Caco-2 (cell line): Measurements from ENCODE around the gene GABBR1. TPM values are rescaled to one million over a fixed set of nuclear protein-coding genes. Genes with fewer than 3 reads are reported as not detected.
"Not testable (repeated sequence)": the region's sequence is repeated elsewhere in the genome, so short reads cannot be mapped to it uniquely, and the experiment has no call there.

ENCODE experiments used
- BruUV-seq: library from RNA; stranded (reverse); fragments of 400-500 nt; replicated peaks from 2 replicates; lab custom pipeline; 2021; lab: Mats Ljungman, UMichigan
- CTCF ChIA-PET: fragments of 300-600 bp; sonication (Branson Sonifier 250); formaldehyde crosslinking; loops from one replicate; lab custom pipeline; 2022; ENCODE audit warnings: antibody characterized with exemption; lab: Charles Lee
- POLR2A ChIA-PET: fragments of 300-600 bp; sonication (Branson Sonifier 250); formaldehyde crosslinking; loops from one replicate; lab custom pipeline; 2022; ENCODE audit warnings: antibody characterized with exemption; lab: Charles Lee
- DNase-seq, 2 experiments: peaks; one replicate each; pipeline versions ENCODE4 v3.0.0 to v3.0.0-alpha.2; 2020 to 2022
- H3K27me3 ChIP-seq: replicated peaks from 2 replicates; pipeline ENCODE4 v1.6.0; 2011; ENCODE audit warnings: low read length; ENCODE audit not compliant: control insufficient read depth, insufficient read depth
- H3K36me3 ChIP-seq: 2 replicates; pipeline ENCODE4 v1.5.1; 2011; ENCODE audit warnings: low read length; ENCODE audit not compliant: control insufficient read depth, insufficient read depth
- H3K4me1 ChIP-seq: fragments of 250-450 bp; sonication (Bioruptor Pico); 2 replicates; pipeline ENCODE4 v1.5.1; 2020; ENCODE audit warnings: mild to moderate bottlenecking
- H3K4me3 ChIP-seq: 2 replicates; pipeline ENCODE4 v1.5.1; 2011; ENCODE audit warnings: low read depth, mild to moderate bottlenecking, control low read depth, low read length
- H3K9me3 ChIP-seq: fragments of 250-450 bp; sonication (Bioruptor Pico); 2 replicates; pipeline ENCODE4 v1.5.1; 2020; ENCODE audit warnings: mild to moderate bottlenecking, moderate library complexity
- H3K27ac Mint-ChIP-seq: one replicate; pipeline ENCODE4 v1.8.0; 2022; ENCODE audit warnings: mixed read lengths; ENCODE audit not compliant: unreplicated experiment
- H3K27me3 Mint-ChIP-seq: one replicate; pipeline ENCODE4 v1.8.0; 2022; ENCODE audit warnings: mixed read lengths; ENCODE audit not compliant: insufficient read depth, unreplicated experiment
- H3K36me3 Mint-ChIP-seq: one replicate; pipeline ENCODE4 v1.8.0; 2022; ENCODE audit warnings: mild to moderate bottlenecking, mixed read lengths; ENCODE audit not compliant: insufficient read depth, unreplicated experiment
- H3K4me1 Mint-ChIP-seq: one replicate; pipeline ENCODE4 v1.8.0; 2022; ENCODE audit warnings: low read depth, mixed read lengths; ENCODE audit not compliant: unreplicated experiment
- H3K4me3 Mint-ChIP-seq: one replicate; pipeline ENCODE4 v1.8.0; 2022; ENCODE audit warnings: mild to moderate bottlenecking, moderate library complexity, mixed read lengths; ENCODE audit not compliant: unreplicated experiment
- H3K9me3 Mint-ChIP-seq: one replicate; pipeline ENCODE4 v1.8.0; 2022; ENCODE audit warnings: mixed read lengths; ENCODE audit not compliant: unreplicated experiment
- intact Hi-C: fragments of 100-400 bp; cut with micrococcal nuclease; formaldehyde crosslinking; loops from one replicate; pipeline ENCODE4 v1.10.0; 2022; ENCODE audit not compliant: unreplicated experiment
- total RNA-seq: library from RNA; stranded (reverse); gene quantifications from 2 replicates; pipeline ENCODE4 v1.2.3, GENCODE V29; 2022
- TF ChIP-seq, protein P1 (sequence below), 2 experiments: fragments of 200-600 bp in 1 of 2; IDR thresholded peaks; 1 replicate in 1 of 2; 2 replicates in 1 of 2; pipeline versions ENCODE4 v1.5.1 to v1.8.0; 2011 to 2022; ENCODE audit warnings: antibody characterized with exemption in 1 of 2, control low read depth in 1 of 2, inconsistent platforms in 1 of 2, low read depth in 1 of 2, low read length in 1 of 2, mild to moderate bottlenecking in 1 of 2, moderate library complexity in 1 of 2; ENCODE audit not compliant: insufficient read depth in 1 of 2, severe bottlenecking in 1 of 2, unreplicated experiment in 1 of 2

Gene GABBR1
- total RNA-seq, 1 experiment from 2014 or later, result 3.3 TPM

DNA sequence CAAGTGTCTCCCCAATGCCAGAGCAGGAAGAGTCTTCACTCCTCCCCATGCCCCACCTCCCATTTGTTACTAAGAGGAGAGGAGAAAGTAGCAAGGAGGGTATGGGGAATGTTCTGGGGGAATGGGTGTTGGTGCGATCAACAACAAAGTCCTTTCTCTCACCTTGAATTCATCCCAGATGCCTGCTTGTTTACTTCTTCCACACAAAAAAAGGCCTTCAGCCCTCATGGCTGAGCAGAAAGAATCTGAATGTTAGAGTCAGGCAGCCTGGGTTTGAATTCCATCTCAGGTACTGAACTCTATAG, 33.8 kb upstream of the GABBR1 start:
- H3K4me3 Mint-ChIP-seq, result no peak overlapping the region
- no peak overlapping the region for H3K27ac Mint-ChIP-seq
- POLR2A ChIA-PET, result no interaction called here

DNA sequence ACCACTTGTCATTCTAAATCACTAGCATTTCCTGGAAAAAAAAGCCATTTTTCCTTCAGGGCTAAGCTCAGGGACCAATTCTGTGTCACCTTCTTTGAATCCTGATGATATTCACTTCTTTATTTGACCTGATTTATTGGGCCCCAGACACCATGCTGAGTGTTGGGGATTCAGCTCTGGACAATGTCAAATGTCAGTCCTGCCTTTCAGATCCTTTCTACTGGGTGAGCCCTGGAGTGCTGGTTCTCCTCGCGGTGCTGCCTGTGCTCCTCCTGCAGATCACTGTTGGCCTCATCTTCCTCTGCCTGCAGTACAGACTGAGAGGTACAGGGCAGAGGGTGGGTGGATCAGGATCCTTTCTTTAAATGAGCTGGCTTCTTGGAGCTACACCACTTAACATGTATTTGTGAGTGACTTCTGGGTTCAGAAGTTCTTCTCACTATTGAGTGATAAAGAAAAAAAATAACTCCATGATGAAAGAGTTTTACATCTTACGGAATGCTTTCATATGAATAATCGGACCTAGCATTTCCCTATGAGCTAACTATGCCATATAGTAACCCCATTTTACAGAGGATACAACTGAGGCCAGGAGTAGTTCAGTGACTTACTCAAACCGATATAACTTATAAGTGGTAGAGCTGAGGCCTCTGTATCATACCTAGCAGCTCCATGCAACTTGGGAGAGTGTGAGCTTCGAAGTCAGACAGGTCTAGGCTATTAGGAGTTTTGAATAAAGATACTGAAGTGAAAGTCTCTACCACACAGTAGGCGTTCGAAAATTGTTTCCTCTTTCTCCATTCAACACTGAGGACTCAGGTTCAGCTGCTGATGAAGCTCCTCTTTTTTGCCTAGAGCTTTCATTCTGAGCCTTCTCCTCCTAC, 33.2 kb upstream of the GABBR1 start:
- H3K4me1 ChIP-seq, result no peaks in the 10 kb centered on the region
- H3K4me3 ChIP-seq, result no peak overlapping the region
- no peak for DNase-seq
- POLR2A ChIA-PET, result no interaction called here
- H3K36me3 ChIP-seq, result no peaks in the 10 kb centered on the region
- no peaks in the 10 kb centered on the region for H3K4me1 Mint-ChIP-seq
- no peaks in the 10 kb centered on the region for H3K9me3 ChIP-seq
- H3K27me3 ChIP-seq, result no peaks in the 10 kb centered on the region
- H3K27ac Mint-ChIP-seq, result no peak overlapping the region
- no peak overlapping the region for H3K4me3 Mint-ChIP-seq
- CTCF ChIA-PET, result interaction anchor here (0.5 to 2.7 kb wide), 2 partner anchors 16 kb away, joined by 5 to 9 read pairs; no protein-coding TSS in a partner anchor
- intact Hi-C loops, result no loop called here
- BruUV-seq, result no TSS peak
- no peaks in the 10 kb centered on the region for H3K36me3 Mint-ChIP-seq
- peaks cover 5% of the 10 kb centered on the region for H3K27me3 Mint-ChIP-seq
- H3K9me3 Mint-ChIP-seq, result no peaks in the 10 kb centered on the region
- TF ChIP-seq, protein P1, sequence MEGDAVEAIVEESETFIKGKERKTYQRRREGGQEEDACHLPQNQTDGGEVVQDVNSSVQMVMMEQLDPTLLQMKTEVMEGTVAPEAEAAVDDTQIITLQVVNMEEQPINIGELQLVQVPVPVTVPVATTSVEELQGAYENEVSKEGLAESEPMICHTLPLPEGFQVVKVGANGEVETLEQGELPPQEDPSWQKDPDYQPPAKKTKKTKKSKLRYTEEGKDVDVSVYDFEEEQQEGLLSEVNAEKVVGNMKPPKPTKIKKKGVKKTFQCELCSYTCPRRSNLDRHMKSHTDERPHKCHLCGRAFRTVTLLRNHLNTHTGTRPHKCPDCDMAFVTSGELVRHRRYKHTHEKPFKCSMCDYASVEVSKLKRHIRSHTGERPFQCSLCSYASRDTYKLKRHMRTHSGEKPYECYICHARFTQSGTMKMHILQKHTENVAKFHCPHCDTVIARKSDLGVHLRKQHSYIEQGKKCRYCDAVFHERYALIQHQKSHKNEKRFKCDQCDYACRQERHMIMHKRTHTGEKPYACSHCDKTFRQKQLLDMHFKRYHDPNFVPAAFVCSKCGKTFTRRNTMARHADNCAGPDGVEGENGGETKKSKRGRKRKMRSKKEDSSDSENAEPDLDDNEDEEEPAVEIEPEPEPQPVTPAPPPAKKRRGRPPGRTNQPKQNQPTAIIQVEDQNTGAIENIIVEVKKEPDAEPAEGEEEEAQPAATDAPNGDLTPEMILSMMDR (IDR thresholded peaks at IDR 0.05; ENCODE audit: insufficient read depth in 1 of 2, low read depth in 1 of 2, low read length in 1 of 2, severe bottlenecking in 1 of 2, unreplicated experiment in 1 of 2), result no peak

More for the DNA sequence above, 33.8 kb upstream of the GABBR1 start:
- Histone ChIP-seq H3K9me3 (no peaks in the 10 kb centered on the region), H3K4me3 (no peak overlapping the region), H3K27me3 (no peaks in the 10 kb centered on the region), H3K4me1 (no peaks in the 10 kb centered on the region), H3K36me3 (no peaks in the 10 kb centered on the region)
- BruUV-seq, result no TSS peak
- TF ChIP-seq, protein P1 (IDR thresholded peaks at IDR 0.05; ENCODE audit: insufficient read depth in 1 of 2, low read depth in 1 of 2, low read length in 1 of 2, severe bottlenecking in 1 of 2, unreplicated experiment in 1 of 2), result no peak
- Mint-ChIP-seq H3K9me3 (no peaks in the 10 kb centered on the region), H3K4me1 (no peaks in the 10 kb centered on the region), H3K27me3 (peaks cover 7% of the 10 kb centered on the region), H3K36me3 (no peaks in the 10 kb centered on the region)
- no peak for DNase-seq
- CTCF ChIA-PET, result interaction anchor here (0.5 to 2.7 kb wide), 2 partner anchors 15 to 17 kb away, joined by 5 to 9 read pairs; no protein-coding TSS in a partner anchor
- intact Hi-C loops, result no loop called here

DNA sequence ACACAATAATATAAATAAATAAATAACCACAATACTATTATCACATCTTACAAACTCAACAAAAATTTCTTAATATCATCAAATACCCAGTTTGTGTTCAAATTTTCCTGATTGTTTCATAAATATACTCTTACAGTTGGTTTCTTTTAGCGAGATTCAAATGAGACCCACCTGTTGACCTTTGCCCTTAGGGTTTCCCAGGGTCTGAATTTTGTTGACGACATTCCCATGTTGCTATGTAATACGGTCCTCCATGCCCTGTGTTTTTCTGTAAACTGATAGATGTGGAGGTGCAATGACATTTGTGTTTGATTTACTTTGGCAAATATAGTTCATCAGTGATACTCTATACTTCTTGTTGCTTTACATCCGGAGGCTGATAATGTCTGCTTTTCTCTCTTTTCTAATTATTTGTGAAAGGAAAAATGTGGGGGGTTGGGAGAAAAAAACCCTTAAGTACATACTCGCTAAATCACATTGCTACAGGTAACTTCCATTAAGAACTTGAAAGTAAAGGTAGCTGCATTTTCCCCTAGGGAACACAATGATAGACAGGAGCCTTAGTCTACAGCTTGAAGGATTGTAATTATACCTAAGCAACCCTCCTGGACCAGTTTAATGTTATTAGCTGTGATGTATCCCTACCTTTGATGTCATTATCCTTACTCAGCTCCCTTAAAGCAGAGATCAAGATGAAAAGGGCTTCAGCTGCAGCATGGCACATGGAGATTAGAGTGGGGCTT, 30.5 kb upstream of the GABBR1 start:
- Mint-ChIP-seq H3K4me1 (no peaks in the 10 kb centered on the region), H3K9me3 (no peaks in the 10 kb centered on the region), H3K36me3 (no peaks in the 10 kb centered on the region), H3K27ac (no peak overlapping the region), H3K27me3 (peaks cover 4% of the 10 kb centered on the region), H3K4me3 (no peak overlapping the region)
- intact Hi-C loops, result no loop called here
- TF ChIP-seq, protein P1 (IDR thresholded peaks at IDR 0.05; ENCODE audit: insufficient read depth in 1 of 2, low read depth in 1 of 2, low read length in 1 of 2, severe bottlenecking in 1 of 2, unreplicated experiment in 1 of 2), result no peak
- Histone ChIP-seq H3K36me3 (no peaks in the 10 kb centered on the region), H3K27me3 (no peaks in the 10 kb centered on the region), H3K9me3 (no peaks in the 10 kb centered on the region), H3K4me3 (no peak overlapping the region), H3K4me1 (no peaks in the 10 kb centered on the region)
- BruUV-seq, result no TSS peak
- CTCF ChIA-PET, result no interaction called here
- no peak for DNase-seq
- POLR2A ChIA-PET, result no interaction called here

GRCh38 chr6:29661502-29662141, 28.6 kb upstream of the GABBR1 start:
- H3K9me3 Mint-ChIP-seq, H3K36me3 Mint-ChIP-seq, H3K4me3 ChIP-seq, H3K4me1 Mint-ChIP-seq, H3K27me3 Mint-ChIP-seq, H3K36me3 ChIP-seq, BruUV-seq, POLR2A ChIA-PET, H3K27me3 ChIP-seq, H3K27ac Mint-ChIP-seq, H3K4me1 ChIP-seq, H3K9me3 ChIP-seq, intact Hi-C loops, H3K4me3 Mint-ChIP-seq: not testable (repeated sequence)
- CTCF ChIA-PET, result interaction anchor here (0.6 to 1.2 kb wide), 3 partner anchors 8 to 12 kb away, joined by 3 to 8 read pairs (median 4); no protein-coding TSS in a partner anchor
- DNase-seq, result peak in 1 of 2 experiments; percentile 14
